Activated CD8-positive, alpha-beta memory T cell treated with anti-CD3 and anti-CD28 coated beads, Interleukin-2, amount 50 U/mL, for 1 hour (primary cell): ENCODE measurements around the gene PRR23E.

Experiments used
- DNase-seq: peaks from one replicate; pipeline ENCODE4 v3.0.0-alpha.2; 2020; ENCODE audit errors: extremely low read depth

The PRR23E gene

GRCh38 chr3:127185268-127185667 is 7.7 kb upstream of the PRR23E start:
- DNase-seq, result no peak

GRCh38 chr3:127185962-127186674 is 6.8 kb upstream of the PRR23E start:
- no peak for DNase-seq

GRCh38 chr3:127187316-127187715 is 5.6 kb upstream of the PRR23E start:
- DNase-seq, result no peak

DNA sequence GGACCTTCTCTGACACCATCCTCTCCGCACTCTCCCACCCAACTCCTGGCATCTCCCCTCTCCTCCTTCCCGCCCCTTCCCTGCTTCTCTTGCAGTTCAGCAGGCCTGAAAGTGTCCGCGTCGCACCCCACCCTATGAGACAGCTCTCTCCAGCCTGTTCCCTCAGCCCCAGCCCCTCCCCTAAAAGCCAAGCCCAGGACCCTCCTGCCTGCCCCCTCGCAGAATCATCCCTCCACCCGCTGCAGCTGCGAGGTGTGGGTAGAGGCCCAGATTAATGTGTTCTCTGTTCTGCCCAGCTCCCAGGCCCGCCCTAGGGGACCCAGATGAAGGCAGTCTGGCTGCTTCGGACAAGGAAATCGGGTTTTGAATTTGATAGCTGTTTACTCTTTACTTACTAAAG is 410 bp downstream of the PRR23E start:
- no peak for DNase-seq

DNA sequence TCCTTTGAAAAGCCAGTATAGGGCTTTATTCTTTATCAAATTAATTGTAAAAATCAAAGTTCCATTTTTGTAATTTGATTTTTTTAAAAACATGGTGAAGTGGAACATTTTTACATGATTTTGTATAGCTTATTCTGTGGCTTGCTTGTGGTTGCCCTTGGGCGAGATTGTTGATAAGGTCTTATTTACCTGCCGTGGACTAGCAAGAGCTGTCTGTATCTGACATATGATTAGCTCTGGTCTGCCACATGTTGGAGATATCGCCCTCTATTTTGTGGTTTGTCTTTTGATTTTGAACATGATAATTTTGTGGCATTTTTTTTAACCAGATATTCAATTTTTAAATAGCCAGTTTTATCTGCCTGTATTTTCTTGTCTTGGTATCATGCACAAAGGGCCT is 844 bp downstream of the PRR23E start:
- no peak for DNase-seq

GRCh38 chr3:127194601-127195187 is 1.8 kb downstream of the PRR23E start:
- DNase-seq, result no peak

DNA sequence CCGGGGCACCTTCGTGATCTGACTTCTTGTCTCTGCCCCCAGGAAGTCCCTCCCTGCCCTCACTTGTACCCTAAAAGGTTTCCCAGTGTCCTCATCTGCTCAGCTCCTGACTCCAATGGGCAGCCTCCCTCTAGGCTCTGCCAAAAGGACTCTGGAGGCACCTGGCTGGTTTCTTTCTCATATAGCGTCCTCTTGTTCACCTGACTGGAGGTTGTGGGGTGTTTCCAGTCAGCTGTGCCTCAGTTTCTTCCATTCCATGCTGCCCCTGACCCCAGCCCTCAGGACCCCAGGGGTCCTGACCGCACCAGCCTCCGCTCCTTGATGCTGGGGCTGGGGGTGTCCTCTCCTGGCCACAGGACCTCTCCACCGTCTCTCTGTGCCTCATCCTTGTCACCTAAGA is 2.5 kb downstream of the PRR23E start:
- DNase-seq, result no peak

DNA sequence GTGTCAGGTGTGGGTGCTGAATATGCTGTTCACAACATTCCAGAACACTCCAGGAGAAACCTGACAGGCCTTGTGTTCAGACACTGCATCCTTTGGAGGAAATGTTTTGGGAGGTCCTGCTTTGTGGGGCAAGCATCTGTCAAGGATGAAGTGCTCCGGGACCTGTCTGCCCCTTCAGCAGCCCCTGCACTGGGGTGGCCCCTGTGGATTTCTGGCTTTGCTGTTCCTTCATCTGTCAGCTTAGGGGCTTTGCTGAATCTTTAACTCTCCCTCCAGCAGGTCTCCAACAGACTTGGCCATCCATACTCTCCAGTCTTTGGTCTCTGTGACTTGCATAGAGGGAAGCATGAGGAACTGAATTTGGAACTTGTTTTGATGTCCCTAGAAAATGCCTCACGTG is 3.1 kb downstream of the PRR23E start:
- DNase-seq, result no peak

DNA sequence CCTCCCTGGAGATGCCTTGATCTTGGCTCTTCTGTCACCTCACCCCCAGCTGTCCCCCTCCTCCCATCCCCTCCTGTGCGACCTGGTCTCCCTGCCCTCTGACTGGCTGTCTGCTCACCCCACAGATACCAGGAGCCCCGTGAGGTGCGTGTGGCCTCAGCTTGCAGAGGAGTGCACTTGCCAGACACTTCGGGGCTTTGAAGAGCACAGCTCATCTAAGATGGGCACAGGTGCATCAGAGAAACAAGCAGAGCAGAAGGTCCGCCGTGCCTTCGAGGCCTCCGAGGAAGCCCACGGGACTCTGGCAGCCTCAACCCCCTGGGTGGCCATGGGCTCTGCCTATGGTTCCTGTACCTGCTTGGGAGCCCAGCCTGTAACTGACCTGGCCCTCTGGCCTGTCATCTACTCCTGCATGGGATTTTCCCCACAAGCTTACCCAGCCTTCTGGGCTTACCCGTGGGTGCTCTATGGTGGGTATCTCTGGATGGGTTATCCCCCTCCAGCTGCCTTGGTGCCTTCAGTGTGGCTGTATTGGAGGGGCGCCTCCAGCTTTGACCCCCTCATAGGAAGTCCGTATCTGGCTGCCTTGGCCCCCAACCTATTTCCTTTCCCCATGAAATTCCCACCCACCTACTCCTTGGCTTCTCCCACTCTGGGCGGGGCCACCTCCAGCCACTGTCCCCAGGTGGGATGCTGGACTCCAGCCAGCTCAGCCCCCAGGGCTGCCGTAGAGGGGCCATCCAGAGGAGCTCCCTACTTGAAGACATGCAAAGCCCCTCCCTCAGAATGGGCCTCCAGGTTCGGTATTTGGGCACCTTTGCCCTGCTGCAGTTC is 3.8 kb downstream of the PRR23E start:
- DNase-seq, result no peak

DNA sequence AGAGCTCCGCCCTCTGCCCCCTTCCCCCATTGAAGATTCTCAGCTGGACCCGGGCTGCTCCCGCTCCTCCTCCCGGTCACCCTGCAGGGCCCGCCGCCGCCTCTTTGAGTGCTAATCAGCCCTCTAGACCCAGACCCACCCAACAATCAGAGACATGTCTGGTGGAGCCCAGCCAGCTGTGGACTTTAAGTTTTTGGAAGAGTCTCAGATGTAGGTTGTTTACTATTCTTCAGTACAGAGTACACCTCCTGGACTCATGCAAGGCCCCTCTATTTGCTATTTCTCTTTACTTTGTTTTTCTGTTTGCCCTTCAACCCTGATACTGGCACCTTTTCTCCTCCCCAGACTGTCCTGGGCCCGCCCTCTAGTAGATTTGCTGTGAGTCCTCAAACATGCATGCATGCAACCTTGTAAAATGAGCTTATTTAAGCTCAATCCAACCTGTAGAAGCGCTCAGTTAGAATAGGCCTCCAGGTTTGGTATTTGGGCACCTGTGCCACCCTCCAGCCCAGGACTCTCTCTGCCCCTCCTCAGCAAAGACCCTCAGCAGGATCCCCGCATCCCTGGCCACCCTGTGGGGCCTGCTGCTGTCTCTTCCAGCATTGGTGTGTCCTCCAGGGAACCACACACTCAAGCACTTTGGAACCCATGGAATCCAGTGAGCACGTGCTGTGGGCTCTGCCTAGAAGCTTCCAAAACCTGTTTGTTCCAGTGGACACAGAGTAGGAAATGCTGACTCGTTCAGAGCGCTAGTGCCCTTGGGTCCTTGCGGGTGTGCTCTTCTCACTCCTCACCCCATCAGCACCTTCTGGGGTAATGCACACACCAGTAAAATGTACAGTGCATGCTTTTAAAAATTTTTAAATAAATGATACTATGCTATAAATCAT is 4.6 kb downstream of the PRR23E start:
- no peak for DNase-seq

DNA sequence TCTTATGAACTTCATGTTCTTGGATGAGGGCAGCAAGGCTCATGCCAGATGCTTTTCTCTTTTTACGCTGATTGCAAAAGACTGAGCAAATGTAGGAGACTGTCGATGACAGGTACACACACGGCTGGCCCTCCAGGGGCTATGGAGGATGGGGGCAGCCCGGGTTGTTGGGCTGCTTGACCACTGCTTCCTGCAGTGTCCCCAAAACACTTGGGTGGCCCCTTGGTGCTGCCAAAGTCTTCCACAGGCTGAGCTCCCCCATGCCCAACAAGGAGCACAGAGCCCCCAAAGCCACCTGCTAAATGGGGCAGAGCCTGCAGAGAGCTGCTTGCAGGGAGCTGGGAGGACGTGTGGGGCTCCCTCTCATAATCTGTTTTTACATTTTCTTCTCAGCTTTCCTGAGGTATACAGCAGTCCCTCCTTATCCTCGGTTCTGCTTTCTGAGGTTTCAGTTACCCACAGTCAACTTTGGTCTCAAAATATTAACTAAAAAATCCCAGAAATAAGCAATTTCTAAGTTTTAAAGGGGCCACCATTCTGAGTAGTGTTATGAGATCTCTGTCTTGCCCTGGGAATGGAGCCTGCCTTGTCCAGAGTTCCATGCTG is 7.3 kb downstream of the PRR23E start:
- DNase-seq, result no peak

DNA sequence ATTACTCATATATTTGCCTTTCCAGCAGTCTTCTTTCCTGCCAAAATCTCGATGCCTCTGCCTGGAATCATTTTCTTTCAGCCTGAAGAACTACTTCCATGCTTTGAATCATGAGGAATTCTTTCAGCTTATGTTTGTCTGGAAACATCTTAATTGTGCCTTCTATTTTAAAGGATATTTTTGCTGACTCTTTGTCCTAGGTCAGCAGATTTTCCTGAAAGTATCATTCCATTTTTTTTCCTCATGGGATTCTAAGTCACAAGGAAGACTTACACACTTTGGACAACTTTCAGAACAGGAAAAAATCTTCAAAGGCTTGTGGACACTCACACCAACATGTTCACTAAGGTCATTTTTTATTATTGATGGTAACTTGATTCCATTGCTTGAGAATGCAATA is 10.1 kb downstream of the PRR23E start:
- DNase-seq, result no peak

DNA sequence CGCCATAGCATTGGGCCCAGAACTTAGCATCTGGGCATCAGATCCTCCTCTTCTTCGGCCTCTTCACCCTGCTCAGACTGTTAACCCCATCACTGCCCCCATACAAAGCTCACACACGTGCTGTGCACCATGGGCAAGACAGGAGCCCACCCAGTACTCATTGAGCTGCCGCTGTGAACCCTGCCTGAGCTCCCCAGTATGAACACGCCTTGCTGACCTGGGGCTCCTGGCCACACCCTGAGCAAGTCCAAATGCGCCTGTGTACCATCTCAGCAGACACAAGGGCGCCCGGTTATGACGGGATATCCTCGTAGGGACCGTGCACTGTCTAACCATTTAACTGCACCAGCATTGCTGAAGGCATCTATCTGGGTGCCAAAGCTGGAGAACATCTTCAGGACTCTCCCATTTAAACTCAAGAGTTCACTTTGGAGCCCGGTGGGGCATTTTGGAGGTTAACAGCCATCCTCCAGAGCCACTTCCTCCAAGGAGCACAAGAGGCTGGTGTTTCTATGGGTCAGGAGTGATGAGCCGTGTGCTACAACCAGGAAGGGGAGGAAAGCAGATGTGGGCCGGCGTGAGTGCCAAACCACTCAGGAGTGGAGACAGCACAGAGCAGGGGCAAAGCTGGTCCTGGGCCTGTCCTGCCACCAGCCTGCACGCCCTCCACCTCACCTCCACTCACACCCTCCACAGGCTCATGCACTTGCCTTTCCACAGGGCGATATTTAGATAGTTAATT is 12.1 kb downstream of the PRR23E start:
- no peak for DNase-seq

- no peak for DNase-seq
Observed at GRCh38 chr3:127206154-127206553, 13.2 kb downstream of the PRR23E start.

DNA sequence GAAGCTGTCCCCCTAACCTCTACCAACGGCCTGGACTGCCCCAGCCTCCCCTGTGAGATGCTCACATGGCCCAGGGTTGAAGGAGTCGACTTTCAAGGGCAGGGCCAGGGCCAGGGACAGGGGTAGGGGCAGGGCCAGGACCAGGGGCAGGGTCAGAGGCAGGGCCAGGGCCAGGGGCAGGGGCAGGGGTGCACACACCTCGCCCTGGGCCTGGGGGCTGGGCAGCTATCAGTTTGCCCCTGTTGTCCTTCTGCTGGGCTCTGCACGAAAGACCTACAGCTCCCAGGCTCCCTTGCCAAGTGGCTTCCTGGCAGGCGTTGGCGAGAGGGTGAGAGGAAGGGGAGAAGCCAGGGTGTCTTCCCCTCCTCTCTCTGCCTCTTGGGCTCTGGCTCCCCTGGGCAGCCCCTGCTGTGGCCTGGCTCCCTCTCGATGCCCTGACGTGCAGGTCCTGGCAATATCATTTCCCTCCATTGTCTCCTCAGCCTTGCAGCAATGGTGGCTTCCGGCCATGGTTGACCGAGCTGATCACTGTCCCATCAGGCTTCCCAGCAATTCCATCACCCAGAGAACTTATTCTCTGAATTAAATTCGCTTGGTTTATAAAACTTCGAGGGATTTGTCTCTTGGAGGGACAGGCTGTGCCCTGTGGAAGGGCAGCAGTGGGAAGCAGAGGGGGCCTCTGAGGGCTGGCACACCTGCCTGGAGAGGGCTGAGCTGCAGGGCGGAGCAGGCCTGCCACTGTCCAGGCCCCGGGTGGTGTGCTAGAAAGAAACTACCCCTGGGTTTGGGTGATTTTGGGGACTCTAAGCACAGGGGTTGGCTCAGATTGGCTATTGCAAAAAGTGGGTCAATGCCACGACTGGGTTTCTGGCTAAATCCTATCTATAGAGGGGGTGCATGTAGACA is 13.9 kb downstream of the PRR23E start:
- DNase-seq, result no peak

- DNase-seq, result no peak
Observed at GRCh38 chr3:127207727-127208482, 15.0 kb downstream of the PRR23E start.

GRCh38 chr3:127208483-127209100 is 15.7 kb downstream of the PRR23E start:
- no peak for DNase-seq

- DNase-seq, result no peak
Observed at GRCh38 chr3:127209155-127209839, 16.4 kb downstream of the PRR23E start.
